Fibroblast of pulmonary artery (primary cell): Measurements from ENCODE around the gene SIX1.

ENCODE experiments used
- DNase-seq: peaks from one replicate; pipeline ENCODE4 v3.0.0-alpha.2; 2010; ENCODE audit warnings: low read depth
- H3K4me3 ChIP-seq: replicated peaks from 2 replicates; pipeline ENCODE4 v1.5.1; 2011; ENCODE audit warnings: low read depth, mild to moderate bottlenecking, control low read depth, low read length, moderate library complexity
- CTCF ChIP-seq: IDR thresholded peaks from 2 replicates; pipeline ENCODE4 v1.5.1; 2011; ENCODE audit warnings: mild to moderate bottlenecking, control low read depth, low read length, inconsistent platforms; ENCODE audit errors: missing control alignments

The SIX1 gene

GRCh38 chr14:60642270-60643140 is 6.8 kb downstream of the SIX1 start:
- TF ChIP-seq CTCF, result no peak
- DNase-seq, result no peak

GRCh38 chr14:60641742-60642269 is 7.5 kb downstream of the SIX1 start:
- no peak for DNase-seq
- no peak overlapping the region for H3K4me3 ChIP-seq
- TF ChIP-seq CTCF, result no peak

More at GRCh38 chr14:60642270-60643140, 6.8 kb downstream of the SIX1 start:
- H3K4me3 ChIP-seq, result no peak overlapping the region

- H3K4me3 ChIP-seq, result no peak overlapping the region
- DNase-seq, result no peak
- no peak for TF ChIP-seq CTCF
Measured at GRCh38 chr14:60640859-60641741, 8.2 kb downstream of the SIX1 start.

DNA sequence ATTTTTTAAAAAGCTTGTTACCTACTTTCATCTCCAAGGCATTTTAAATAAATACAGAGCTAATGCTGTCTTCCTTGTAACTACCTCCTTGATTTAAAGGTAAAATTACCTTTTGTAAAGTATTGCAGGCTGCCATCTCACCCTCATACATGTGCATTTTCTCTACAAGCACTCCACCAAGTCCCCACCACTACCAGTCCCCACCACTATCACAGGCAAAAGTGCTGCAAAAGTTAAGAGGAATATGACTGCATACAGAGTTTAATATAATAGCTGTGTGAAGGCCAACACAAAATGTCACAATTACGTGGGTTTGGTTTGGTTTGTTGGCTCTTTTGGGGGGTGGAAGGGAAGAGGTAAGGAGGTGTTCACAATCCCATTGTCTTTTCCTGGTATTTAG is 9.6 kb downstream of the SIX1 start:
- no peak for TF ChIP-seq CTCF
- no peak for DNase-seq
- H3K4me3 ChIP-seq, result no peak overlapping the region

DNA sequence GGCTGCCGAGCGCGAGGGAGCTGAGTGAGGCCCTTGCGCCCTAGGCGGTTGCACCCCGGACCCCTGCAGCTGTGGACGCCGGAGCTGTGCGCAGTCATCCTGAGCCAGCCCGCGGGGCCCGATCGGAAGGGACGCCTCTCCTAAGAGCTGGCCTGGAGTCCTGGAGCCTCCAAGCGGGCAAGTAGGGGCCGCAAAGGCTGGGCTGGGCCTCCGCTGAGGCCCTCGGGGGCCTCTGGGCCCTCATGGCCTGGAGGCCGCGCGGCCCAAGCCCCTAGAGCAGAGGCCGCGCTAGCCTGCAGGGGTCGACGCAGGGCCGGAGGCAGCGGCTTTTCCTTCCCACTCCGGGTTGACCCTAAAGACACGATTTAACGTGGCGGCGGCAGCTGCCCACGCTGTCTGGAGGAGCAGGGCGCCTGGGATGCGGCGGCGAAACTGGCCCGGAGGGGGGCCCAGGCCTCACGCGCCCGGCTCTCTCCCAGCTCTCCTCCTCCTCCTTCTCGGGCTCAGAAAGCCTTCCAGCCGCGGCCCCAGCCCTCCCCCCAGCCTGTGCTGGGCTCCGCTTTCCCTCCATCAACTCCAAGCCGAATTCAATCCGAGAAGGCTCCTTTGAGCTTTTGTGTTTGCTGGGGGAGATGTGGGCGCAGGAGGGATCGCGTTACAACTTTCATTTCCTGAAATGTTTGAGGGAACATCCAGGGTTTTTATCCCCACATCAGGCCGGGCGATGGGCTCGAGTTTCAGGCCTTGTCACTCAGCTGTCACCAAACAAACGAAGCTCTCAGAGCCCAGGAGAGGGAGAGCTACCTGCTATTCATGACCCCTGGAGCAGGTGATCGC is 11.6 kb downstream of the SIX1 start:
- TF ChIP-seq CTCF, result no peak
- DNase-seq, result no peak
- H3K4me3 ChIP-seq, result peak overlapping the region; percentile 22

DNA sequence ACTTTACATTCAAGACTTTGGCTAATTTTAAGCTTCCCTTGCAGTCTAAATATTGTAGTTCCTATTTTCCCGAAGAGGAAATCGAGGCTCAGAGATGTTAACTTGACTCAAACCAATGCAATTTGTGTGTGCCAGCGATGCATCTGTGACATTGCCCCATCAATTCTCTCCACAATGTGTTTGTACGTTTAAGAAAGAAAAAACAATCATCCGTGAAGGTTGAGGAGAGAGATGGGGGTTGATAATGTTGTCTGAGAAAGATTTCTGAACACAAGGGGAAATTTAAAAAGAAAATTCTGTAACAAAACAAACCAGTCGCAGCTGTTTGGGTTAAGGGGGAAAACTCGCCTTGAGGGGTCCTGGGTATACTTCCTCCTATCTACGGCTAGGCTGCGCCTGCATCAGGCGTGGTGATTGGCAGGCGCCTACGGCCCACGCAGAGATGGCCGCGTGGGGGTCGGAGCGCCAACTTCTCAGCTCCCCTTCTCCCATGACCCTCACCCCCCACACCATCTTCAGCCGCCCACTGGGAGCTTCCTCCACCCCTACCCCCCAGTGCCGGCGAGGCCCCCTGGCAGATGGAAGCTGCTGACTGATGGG is 12.3 kb downstream of the SIX1 start:
- DNase-seq, result no peak
- TF ChIP-seq CTCF, result no peak
- H3K4me3 ChIP-seq, result no peak overlapping the region
